Thyroid gland (tissue), 4 donors: ENCODE measurements around the gene ILKAP. TPM values are rescaled to one million over a fixed set of nuclear protein-coding genes. Genes with fewer than 3 reads are reported as not detected.

Experiments used
- DNase-seq, 2 donors: peaks; one replicate each; pipeline ENCODE4 v3.0.0-alpha.2; 2019
- H3K27ac ChIP-seq, 3 donors: fragments of 200-600 bp; sonication (generic); 1 replicate in 2 of 3; 2 replicates in 1 of 3; pipeline ENCODE4 v1.5.1; 2016 to 2019; ENCODE audit warnings: mild to moderate bottlenecking in 1 of 3, moderate library complexity in 1 of 3
- H3K27me3 ChIP-seq: fragments of 200-600 bp; sonication (generic); one replicate; pipeline ENCODE4 v1.5.1; 2019
- H3K36me3 ChIP-seq, 2 donors: fragments of 200-600 bp; sonication (generic); one replicate each; pipeline ENCODE4 v1.5.1; 2016 to 2019
- H3K4me1 ChIP-seq, 2 donors: fragments of 200-600 bp; sonication (generic); one replicate each; pipeline ENCODE4 v1.5.1; 2017 to 2019
- H3K4me3 ChIP-seq, 3 donors: fragments of 200-600 bp; sonication (generic); replicated peaks in 1 of 3; 1 replicate in 2 of 3; 2 replicates in 1 of 3; pipeline ENCODE4 v1.5.1; 2016; ENCODE audit warnings: mild to moderate bottlenecking in 1 of 3
- H3K9me3 ChIP-seq: fragments of 200-600 bp; sonication (generic); one replicate; pipeline ENCODE4 v1.5.1; 2017
- POLR2A ChIP-seq, 2 donors: fragments of 450-650 bp; IDR thresholded peaks; one replicate each; pipeline ENCODE4 v1.6.1; 2017; ENCODE audit warnings: antibody characterized with exemption in 2 of 2, mild to moderate bottlenecking in 2 of 2, moderate library complexity in 1 of 2
- WGBS, 2 donors: methylation state at CpG; one replicate each; pipeline ENCODE4 v1.1.5; 2017; 5-methylcytosine and 5-hydroxymethylcytosine counted together
- intact Hi-C: fragments of 100-400 bp; cut with DNase I; formaldehyde crosslinking; loops from one replicate; pipeline ENCODE4 v1.15.1; 2023
- total RNA-seq, 4 donors: library from RNA; depleted of rRNA; stranded (reverse); fragments of >200 nt; gene quantifications; one replicate each; pipeline ENCODE4 v1.2.3, GENCODE V29; 2016
- TF ChIP-seq, protein P1 (sequence below), 6 experiments: fragments of 200-600 bp in 3 of 6; fragments of 450-650 bp in 3 of 6; sonication (generic) in 3 of 6; IDR thresholded peaks; one replicate each; pipeline ENCODE4 v1.5.1; 2016 to 2019; ENCODE audit warnings: antibody characterized with exemption in 6 of 6, mild to moderate bottlenecking in 2 of 6, inconsistent platforms in 1 of 6, moderate library complexity in 1 of 6

Gene ILKAP
- total RNA-seq, 4 donors from 2014 or later, result 33.4 to 52.0 (median 41.0) TPM

DNA sequence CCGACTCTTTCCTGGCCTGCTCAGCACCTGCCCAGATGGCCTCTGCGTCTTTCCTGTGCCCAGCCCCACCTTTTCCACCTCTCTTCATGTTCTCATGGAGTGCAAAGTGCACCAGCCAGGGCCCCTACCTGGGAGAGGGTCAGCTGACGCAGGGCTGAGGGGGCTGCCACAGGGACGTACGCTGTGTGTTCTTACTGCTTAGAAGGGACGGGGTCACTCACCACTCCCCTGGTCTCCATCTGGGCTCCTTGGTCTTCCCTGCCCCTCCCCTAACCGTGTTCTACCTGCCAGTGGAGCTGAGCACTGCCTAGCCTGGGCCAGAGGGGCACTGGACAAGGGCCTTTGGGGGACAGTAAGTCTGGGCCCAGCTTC lies 36.2 kb downstream of the ILKAP start:
- Histone ChIP-seq H3K4me1 (peaks cover 64 to 90% of the 10 kb centered on the region in 2 donors), H3K36me3 (peaks cover 10 to 15% of the 10 kb centered on the region in 2 donors)
- 90 to 91% methylated on average over 6 to 7 of the region's 7 CpGs for WGBS, 2 donors

DNA sequence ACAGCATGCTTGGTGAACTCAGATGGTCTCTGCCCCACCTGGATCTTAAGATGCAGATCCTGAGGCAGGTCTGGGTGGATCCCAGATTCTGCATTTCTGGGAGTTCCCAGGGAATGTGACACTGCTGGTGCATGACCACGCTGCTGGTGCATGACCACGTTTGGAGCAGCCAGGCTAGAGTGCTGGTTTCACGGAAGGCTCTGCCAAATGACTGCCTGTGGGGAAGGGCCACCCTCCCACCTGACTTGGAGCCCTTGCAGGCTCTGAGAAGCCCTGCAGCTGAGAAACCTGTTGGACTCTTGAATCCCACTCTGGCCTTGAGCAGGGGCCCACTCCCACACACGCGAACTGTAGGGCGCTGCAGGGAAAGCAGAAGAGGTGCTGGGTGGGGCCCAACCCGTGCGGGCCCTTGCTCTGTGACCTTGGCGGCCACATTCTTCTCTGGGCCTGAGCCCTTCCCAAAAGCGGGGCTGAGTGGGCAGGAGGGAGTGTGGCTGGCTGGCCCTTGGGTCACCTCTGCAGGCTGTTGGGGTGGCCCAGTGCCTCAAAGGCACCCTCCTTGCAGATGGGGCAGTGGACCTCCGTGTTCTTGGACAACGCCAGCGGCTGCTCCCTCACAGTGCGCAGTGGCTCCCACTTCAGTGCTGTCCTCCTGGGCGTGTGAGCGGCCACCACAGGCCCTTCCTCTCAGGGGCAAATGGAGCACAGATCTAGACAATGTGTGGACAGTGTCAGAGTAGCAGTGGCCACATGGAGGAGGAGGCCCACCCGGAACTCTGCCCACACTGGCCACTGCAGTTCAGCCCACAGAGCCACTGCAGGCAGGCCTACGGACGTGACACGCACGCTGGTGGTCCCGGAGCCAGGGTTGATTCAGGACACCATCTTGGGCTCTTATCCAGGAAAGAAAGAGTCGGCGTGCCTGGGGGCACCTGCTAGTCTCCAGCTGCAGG lies 36.8 kb downstream of the ILKAP start:
- H3K4me1 ChIP-seq, result peaks cover 64 to 94% of the 10 kb centered on the region in 2 donors
- H3K36me3 ChIP-seq, result peaks cover 3 to 11% of the 10 kb centered on the region in 2 donors
- no peaks in the 10 kb centered on the region for H3K9me3 ChIP-seq
- WGBS, 2 donors, result 54 to 70% methylated on average over 4 to 13 of the region's 24 CpGs
- H3K4me3 ChIP-seq, result no peak overlapping the region
- no peaks in the 10 kb centered on the region for H3K27me3 ChIP-seq
- intact Hi-C loops, result no loop called here
- H3K27ac ChIP-seq, result peak overlapping the region; percentile 66 to 78 (median 67)
- TF ChIP-seq POLR2A (IDR thresholded peaks at IDR 0.05), result no peak
- TF ChIP-seq, protein P1, sequence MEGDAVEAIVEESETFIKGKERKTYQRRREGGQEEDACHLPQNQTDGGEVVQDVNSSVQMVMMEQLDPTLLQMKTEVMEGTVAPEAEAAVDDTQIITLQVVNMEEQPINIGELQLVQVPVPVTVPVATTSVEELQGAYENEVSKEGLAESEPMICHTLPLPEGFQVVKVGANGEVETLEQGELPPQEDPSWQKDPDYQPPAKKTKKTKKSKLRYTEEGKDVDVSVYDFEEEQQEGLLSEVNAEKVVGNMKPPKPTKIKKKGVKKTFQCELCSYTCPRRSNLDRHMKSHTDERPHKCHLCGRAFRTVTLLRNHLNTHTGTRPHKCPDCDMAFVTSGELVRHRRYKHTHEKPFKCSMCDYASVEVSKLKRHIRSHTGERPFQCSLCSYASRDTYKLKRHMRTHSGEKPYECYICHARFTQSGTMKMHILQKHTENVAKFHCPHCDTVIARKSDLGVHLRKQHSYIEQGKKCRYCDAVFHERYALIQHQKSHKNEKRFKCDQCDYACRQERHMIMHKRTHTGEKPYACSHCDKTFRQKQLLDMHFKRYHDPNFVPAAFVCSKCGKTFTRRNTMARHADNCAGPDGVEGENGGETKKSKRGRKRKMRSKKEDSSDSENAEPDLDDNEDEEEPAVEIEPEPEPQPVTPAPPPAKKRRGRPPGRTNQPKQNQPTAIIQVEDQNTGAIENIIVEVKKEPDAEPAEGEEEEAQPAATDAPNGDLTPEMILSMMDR (IDR thresholded peaks at IDR 0.05), result peak in 1 of 6 experiments; percentile 4
- DNase-seq, result peak; percentile 86 to 94

More for the DNA sequence above, 36.2 kb downstream of the ILKAP start:
- H3K27me3 ChIP-seq, result no peaks in the 10 kb centered on the region
- H3K27ac ChIP-seq, result peak overlapping the region in 2 of 3 donors; percentile 29 to 78
- H3K4me3 ChIP-seq, result no peak overlapping the region
- H3K9me3 ChIP-seq, result no peaks in the 10 kb centered on the region
- TF ChIP-seq, protein P1 (IDR thresholded peaks at IDR 0.05), result no peak
- no peak for TF ChIP-seq POLR2A (IDR thresholded peaks at IDR 0.05)
- no peak for DNase-seq
- intact Hi-C loops, result no loop called here

DNA sequence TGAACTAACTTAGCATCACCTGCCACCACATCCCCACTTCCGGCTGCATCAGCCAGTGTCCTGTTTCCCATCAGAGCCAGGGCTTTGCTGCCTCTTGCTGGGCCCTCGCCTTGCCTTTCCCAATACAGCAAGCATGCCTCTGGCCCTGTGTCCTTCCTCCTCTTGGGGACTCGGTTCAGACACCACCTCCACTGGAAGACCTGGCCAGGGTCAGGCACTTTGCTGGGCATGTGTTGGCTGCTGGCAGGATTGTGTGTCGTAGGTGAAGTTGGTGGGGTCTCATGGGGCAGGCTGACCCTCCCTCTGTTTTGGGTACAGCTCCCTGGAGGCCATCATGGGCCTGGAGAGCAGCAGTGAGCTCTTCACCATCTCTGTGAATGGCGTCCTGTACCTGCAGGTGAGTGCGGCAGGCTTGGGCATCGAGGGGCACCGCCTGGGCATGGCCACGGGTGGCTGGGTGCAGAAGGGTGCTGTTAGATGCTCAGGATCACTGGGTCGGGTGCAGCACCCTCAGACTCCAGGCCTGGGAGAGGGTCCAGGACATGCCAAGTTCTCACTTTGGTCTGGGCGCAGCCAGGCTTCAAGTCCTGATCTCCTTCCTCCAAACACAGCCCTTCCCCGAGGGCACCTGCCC lies 38.1 kb downstream of the ILKAP start:
- no peaks in the 10 kb centered on the region for H3K9me3 ChIP-seq
- 54 to 61% methylated on average over 6 to 8 of the region's 12 CpGs for WGBS, 2 donors
- H3K36me3 ChIP-seq, result peaks cover 0 to 2% of the 10 kb centered on the region in 2 donors
- no peaks in the 10 kb centered on the region for H3K27me3 ChIP-seq
- H3K4me1 ChIP-seq, result peaks cover 56 to 85% of the 10 kb centered on the region in 2 donors
- intact Hi-C loops, result no loop called here
- peak overlapping the region; percentile 36 to 78 (median 67) for H3K27ac ChIP-seq
- no peak overlapping the region for H3K4me3 ChIP-seq
- TF ChIP-seq POLR2A (IDR thresholded peaks at IDR 0.05), result no peak
- TF ChIP-seq, protein P1 (IDR thresholded peaks at IDR 0.05), result no peak
- DNase-seq, result peak; percentile 79 to 89

DNA sequence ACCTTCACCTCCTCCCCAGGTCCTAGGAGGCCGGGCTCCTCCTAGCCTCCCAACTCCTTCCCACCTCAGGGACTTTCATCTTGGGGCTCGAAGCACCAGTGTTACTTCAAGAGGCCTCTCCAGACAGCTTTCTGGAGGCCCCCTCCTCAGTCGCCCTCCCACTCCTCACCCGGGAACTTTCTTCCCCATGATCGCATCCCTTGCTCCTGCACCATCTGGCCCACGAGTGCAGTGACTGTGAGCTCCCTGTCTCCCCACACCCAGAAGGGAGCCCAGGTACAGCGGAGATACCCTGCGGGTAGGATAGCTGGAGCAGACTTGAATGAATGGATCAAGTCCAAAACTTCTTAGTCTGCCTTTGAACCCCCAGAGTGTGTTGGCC lies 38.6 kb downstream of the ILKAP start:
- Histone ChIP-seq H3K27ac (peak overlapping the region in 1 of 3 donors; percentile 78), H3K4me1 (peaks cover 51 to 80% of the 10 kb centered on the region in 2 donors), H3K27me3 (no peaks in the 10 kb centered on the region), H3K36me3 (no peaks in the 10 kb centered on the region), H3K9me3 (no peaks in the 10 kb centered on the region), H3K4me3 (no peak overlapping the region)
- no peak for DNase-seq
- intact Hi-C loops, result no loop called here
- TF ChIP-seq POLR2A (IDR thresholded peaks at IDR 0.05), result no peak
- TF ChIP-seq, protein P1 (IDR thresholded peaks at IDR 0.05), result no peak
- 93 to 96% methylated on average over 8 of the region's 8 CpGs for WGBS, 2 donors
